Omental fat pad (tissue), 4 donors: ENCODE measurements around the gene GRAMD1A. TPM values are rescaled to one million over a fixed set of nuclear protein-coding genes. Genes with fewer than 3 reads are reported as not detected.
"Not testable (repeated sequence)": the region's sequence is repeated elsewhere in the genome, so short reads cannot be mapped to it uniquely, and the experiment has no call there.

ENCODE experiments used
- ATAC-seq: fragments of 150-250 bp; one replicate; pipeline ENCODE4 v1.9.1; 2016; ENCODE audit warnings: mild to moderate bottlenecking, moderate library complexity; ENCODE audit not compliant: low FRiP score
- DNase-seq: peaks from one replicate; pipeline ENCODE4 v3.0.0-alpha.2; 2019; ENCODE audit warnings: low spot score
- total RNA-seq, 4 donors: library from RNA; depleted of rRNA; stranded (reverse); fragments of >200 nt; gene quantifications; one replicate each; pipeline ENCODE4 v1.1.0, GENCODE V29; 2016
- TF ChIP-seq, protein P1 (sequence below), 3 donors: fragments of 450-650 bp; IDR thresholded peaks; one replicate each; pipeline ENCODE4 v1.5.1; 2016 to 2017; ENCODE audit warnings: antibody characterized with exemption in 3 of 3, mild to moderate bottlenecking in 3 of 3, moderate library complexity in 2 of 3

The GRAMD1A gene
- total RNA-seq, 4 donors from 2014 or later = 34.7 to 70.7 (median 43.3) TPM

DNA sequence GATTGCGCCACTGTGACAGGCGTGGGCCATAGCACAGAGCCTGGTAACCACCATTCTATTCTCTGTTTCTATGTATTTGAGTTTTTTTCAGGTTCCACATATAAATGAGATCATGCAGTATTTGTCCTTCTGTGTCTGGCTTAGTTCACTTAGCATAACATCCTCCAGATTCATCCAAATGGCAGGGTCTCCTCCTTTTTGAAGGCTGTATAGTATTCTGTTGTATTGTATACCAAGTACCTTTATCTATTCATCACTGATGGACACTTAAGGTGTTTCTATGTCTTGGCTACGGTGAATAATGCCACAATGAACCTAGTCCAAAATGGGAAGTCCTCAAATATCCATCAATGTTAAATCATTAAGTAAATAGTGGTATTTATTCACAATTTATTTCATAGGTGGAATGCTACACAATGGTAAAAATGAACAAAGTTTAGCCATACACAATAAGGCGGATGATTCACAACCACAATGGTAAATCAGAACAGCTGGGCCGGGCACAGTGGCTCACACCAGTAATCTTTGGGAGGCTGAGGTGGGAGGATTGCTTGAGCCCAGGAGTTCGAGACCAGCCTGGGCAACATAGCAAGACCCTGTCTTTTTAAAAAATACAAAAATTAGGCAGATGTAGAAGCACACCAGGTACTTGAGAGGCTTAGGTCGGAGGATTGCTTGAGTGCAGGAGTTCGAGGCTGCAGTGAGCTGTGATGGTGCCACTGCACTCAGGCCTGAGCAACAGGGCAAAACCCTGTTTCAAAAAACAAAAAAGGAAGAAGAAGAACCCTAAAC is 8.4 kb upstream of the GRAMD1A start:
- no peak for ATAC-seq
- no peak for DNase-seq
- TF ChIP-seq, protein P1, sequence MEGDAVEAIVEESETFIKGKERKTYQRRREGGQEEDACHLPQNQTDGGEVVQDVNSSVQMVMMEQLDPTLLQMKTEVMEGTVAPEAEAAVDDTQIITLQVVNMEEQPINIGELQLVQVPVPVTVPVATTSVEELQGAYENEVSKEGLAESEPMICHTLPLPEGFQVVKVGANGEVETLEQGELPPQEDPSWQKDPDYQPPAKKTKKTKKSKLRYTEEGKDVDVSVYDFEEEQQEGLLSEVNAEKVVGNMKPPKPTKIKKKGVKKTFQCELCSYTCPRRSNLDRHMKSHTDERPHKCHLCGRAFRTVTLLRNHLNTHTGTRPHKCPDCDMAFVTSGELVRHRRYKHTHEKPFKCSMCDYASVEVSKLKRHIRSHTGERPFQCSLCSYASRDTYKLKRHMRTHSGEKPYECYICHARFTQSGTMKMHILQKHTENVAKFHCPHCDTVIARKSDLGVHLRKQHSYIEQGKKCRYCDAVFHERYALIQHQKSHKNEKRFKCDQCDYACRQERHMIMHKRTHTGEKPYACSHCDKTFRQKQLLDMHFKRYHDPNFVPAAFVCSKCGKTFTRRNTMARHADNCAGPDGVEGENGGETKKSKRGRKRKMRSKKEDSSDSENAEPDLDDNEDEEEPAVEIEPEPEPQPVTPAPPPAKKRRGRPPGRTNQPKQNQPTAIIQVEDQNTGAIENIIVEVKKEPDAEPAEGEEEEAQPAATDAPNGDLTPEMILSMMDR (IDR thresholded peaks at IDR 0.05) = no peak

DNA sequence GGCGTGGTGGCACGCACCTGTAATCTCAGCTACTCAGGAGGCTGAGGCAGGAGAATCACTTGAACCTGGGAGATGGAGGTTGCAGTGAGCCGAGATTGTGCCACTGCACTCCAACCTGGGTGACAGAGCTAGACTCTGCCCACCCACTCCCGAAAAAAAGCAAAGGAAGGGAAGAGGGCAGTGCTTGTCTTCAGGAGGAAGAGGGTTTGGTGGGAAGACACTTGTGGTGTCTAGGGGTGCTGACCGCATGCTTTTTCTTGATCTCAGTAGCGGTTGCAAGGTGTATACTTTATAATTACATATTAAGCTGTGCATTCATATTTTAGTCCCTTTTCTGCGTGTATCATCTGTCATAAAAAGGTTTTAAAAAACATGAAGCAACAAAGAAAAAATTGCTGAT is 7.5 kb upstream of the GRAMD1A start:
- not testable (repeated sequence) for DNase-seq

DNA sequence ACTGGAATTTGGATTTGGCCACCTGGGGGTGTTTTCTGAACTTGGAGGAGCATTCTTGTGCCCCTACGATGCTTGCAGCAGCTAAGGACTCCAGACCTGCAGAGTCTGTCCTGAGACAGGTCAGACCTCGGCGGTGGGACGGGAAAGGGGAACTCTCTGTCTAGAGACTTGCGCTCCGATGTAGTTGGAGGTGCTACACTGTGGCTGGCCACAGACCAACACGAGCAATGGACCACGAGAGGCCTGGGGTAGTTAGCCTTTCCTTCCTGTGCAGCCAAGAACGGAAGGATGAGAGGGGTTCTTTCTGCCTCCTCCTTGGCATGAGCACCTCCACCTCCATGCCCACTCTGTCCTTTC is 5.9 kb upstream of the GRAMD1A start:
- TF ChIP-seq, protein P1 (IDR thresholded peaks at IDR 0.05) = no peak
- ATAC-seq = no peak
- DNase-seq = no peak

More for the DNA sequence above, 7.5 kb upstream of the GRAMD1A start:
- ATAC-seq = not testable (repeated sequence)

DNA sequence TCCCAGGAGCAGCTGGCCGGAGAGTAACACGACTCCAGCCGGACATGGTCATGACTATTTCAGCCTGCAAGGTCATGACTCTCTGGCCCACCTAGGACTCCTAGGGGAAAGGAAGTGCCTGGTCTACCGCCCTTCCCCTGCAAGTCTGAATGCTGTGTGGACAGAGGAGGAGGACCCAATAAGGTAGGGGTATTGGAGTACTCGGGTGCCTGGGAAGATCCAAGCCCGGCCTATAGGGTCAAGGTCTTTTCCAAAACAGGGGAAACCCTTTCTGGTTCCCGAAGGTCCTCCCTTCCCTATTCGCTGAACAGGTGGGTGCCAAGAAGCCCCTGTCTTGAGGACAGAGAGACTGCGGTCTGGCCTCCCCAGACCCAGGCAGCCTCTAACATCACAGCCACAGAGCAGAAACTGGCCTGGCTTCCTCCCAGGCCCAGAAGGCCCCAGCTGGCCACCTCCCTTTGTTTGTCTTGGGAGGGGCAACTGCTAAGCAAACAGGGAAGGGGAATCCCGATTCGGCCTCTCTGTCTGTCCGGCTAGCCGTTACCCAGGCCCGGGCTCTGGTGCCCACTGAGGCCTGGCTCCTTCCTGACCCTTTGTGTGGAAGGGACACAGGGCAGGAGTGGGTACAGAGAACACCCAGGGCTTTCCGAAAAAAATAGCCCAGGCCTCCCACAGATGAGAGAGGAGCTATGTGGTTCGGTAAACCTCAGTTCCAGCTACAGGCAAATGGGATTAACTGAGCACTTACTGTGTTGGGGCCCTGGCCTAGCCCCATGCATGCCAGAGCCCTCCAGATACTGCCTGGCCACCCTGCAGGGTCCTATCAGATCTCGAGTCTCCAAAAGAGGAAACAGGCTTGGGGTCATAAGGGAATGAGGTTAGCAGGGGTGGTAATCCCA is 5.2 kb upstream of the GRAMD1A start:
- TF ChIP-seq, protein P1 (IDR thresholded peaks at IDR 0.05) = no peak
- no peak for ATAC-seq
- DNase-seq = no peak

DNA sequence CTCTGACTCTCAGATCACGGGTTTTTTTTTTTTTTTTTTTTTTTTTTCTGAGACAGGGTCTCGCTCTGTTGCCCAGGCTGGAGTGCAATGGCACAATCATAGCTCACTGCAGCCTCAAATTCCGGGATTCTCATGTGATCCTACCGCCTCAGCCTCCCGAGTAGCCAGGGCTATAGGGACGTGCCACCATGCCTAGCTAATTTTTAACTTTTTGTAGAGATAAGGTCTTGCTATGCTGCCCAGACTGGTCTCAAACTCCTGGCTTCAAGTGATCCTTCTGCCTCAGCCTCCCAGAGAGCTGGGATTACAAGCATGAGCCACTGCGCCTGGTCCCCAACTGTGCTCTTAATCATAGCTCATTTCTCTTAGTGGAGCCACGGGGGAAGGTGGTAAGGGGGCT is 4.6 kb upstream of the GRAMD1A start:
- ATAC-seq = no peak
- TF ChIP-seq, protein P1 (IDR thresholded peaks at IDR 0.05) = no peak
- DNase-seq = no peak

DNA sequence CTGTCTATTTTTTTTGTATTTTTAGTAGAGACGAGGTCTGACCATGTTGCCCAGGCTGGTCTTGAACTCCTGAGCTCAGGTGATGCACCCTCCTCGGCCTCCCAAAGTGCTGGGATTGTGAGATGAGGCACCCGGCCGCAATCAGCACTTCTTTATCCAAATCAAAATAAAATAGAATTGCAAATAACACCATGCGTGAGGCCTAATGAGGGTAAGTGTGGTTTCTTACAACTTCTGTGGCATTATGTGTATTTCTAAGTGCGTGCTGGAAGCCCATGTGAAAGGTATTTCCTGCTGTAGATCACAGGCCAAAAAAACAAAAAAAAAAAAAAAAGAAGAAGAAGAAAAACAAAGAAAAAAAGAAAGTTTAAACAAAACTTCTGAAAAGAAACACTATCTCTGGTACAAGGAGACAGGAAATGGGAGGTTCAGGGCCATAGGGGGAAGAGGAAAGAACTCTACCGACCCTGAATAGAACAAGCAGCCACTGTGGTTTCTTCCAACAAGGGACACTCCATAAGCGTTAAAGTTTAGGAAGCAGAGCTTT is 3.0 kb upstream of the GRAMD1A start:
- ATAC-seq (no peak), DNase-seq (no peak)
- TF ChIP-seq, protein P1 (IDR thresholded peaks at IDR 0.05) = no peak

DNA sequence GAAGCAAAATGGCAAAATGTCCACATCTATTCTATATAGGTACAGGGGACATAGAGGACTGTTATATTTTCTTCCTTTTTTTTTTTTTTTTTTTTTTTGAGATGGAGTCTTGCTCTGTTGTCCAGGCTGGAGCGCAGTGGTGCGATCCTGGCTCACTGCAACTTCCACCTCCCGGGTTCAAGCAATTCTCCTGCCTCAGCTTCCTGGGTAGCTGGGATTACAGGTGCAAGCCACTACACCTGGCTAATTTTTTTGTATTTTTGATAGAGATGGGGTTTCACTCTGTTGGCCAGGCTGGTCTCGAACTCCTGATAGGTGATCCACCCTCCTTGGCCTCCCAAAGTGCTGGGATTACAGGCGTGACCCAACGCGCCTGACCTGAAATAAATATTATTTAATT is 1.9 kb upstream of the GRAMD1A start:
- not testable (repeated sequence) for ATAC-seq, DNase-seq
